Ramos (cell line): ENCODE results near the gene TUBGCP4.
"Not testable (repeated sequence)": the region's sequence is repeated elsewhere in the genome, so short reads cannot be mapped to it uniquely, and the experiment has no call there.

ENCODE experiments used
- in situ Hi-C: fragments of 300-500 bp; cut with MboI; formaldehyde crosslinking; loops from one replicate; pipeline ENCODE4 v1.14.3; 2022; ENCODE audit warnings: low sequenced_read_pairs; ENCODE audit not compliant: unreplicated experiment

Gene TUBGCP4

DNA sequence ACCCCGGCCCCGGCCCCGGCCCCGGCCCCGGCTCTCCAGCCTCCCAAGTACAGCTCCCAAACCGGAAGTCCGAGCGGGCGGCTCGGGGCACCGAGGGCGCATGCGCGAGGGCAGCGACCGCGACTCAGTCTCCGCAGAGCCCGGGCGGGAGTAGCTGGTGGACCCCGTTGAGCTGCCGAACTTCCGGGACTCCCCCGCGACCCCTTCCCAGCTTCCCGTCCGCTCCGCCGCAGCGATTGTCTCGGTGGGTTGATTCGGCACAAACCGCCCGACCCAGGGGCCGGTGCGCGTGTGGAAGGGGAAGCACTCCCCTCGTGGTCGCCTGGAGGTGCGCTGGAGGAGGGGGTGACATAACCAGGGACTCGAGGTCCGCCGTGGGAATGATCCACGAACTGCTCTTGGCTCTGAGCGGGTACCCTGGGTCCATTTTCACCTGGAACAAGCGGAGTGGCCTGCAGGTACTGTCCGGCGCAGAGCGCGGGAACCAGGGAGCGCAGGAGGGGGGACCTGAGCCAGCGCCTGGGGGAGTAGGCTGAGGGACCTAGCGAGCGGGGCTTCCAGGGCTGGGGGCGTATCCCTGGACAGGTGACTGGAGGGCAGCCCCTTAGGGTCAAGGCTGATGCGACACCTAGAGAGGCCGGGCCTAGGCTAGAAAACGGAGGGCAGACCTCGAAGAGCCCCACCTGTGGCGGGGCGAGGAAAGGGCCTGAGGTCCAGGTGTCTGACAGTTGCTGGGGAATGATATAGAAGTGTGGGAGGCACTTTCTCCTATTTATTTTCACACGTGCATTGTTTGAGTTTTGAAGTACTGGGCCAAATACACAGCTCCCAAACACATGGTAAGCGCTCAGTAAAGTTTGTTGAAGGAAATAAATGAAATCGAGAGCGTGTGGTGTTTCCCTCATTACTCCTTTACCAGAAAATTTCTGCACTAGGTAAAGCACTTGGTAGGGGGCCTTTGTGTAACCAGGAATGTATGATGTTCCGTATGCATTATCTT is at the start of gene TUBGCP4, which contains the start of gene ZSCAN29:
Gene TUBGCP4 (plus strand): TSS at position 127 of the 1,000 bp plus-strand sequence. CDS start 254 bp downstream, at position 381.
Gene ZSCAN29 (minus strand): TSS at position 69 of the 1,000 bp plus-strand sequence. CDS start 1,130 bp downstream, outside the sequence.
- in situ Hi-C loops: no loop called here

- in situ Hi-C loops: no loop called here
Observed at GRCh38 chr15:43325039-43325684, 45.7 kb upstream of the TUBGCP4 start.

GRCh38 chr15:43329217-43329959 is 41.5 kb upstream of the TUBGCP4 start:
- in situ Hi-C loops: no loop called here

- in situ Hi-C loops: no loop called here
Observed at GRCh38 chr15:43329960-43330779, 40.7 kb upstream of the TUBGCP4 start, which contains the start of gene LCMT2. Gene LCMT2, minus strand, starts transcription at chr15:43330573. Its CDS starts 84 bp downstream, at chr15:43330489.

- in situ Hi-C loops: no loop called here
Observed at GRCh38 chr15:43330780-43331087, 40.2 kb upstream of the TUBGCP4 start.

DNA sequence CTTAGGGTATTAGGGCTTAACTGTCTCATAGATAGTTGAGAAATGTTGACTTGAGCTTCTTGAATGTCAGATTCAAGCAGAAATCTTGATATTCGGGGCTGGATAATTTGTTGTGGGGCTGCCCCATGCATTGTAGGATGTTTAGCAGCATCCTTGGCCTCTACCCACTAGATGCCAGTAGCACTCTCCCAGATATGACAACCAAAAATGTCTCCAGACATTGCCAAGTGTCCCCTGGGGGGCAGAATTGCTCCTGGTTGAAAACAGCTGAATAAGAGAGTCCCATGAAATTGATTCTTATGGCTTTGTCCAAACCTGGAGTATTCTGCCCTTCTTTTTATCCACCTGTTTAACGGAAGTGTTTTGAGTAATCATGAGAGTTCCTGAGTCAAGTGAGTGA is 24.6 kb upstream of the TUBGCP4 start:
- in situ Hi-C loops: no loop called here

DNA sequence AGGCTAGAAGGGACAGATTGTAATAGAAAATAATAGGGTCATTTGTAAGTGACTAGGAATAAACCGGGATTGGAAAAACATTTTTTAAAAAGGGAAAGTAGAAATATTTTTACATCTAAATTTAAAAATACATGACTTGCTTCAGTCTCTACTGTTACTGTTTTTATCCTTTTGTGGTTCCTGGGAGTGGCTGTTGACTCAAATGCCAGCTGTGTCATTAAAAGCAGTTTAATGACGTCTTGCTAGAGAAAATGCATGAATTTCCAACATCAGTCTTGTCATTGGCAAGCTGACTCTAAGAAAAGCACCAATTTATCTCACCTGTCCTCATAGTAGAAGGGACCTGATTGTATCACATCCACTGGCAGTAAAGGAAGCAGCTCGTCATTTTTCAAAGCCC is 23.8 kb upstream of the TUBGCP4 start:
- in situ Hi-C loops: no loop called here

DNA sequence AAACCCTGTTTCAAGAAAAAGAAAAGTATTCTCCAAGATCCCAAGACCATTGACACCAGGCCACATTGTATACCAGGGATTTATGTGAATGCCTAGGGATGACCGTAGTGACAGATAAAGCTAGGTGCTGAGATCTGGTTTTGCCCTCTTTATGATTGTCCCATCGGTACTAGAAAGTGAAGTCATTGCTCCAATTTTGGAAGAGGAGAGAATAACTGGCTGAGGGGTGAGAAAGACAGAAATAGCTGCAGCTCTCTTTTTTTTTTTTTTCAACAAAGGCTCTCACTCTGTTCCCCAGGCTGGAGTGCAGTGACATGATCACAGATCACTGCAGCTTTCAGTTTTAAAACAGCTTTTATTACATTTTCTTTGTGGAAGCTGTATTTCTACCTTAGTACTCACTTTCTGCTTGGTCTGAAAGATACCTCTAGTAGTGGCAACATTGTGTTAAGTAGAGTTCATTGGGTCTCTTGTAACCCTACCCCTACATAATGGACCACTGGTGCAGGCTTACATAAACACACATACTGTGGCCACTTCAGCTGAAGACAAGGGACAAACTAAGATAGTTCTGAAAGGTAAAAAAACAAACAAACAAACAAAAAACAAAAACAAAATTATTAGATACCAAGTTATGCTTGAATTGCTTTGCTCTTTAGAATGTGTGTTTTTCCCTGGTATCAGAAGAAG is 18.1 kb upstream of the TUBGCP4 start:
- in situ Hi-C loops: no loop called here

- in situ Hi-C loops: no loop called here
Observed at GRCh38 chr15:43360821-43361220, 10.1 kb upstream of the TUBGCP4 start.

DNA sequence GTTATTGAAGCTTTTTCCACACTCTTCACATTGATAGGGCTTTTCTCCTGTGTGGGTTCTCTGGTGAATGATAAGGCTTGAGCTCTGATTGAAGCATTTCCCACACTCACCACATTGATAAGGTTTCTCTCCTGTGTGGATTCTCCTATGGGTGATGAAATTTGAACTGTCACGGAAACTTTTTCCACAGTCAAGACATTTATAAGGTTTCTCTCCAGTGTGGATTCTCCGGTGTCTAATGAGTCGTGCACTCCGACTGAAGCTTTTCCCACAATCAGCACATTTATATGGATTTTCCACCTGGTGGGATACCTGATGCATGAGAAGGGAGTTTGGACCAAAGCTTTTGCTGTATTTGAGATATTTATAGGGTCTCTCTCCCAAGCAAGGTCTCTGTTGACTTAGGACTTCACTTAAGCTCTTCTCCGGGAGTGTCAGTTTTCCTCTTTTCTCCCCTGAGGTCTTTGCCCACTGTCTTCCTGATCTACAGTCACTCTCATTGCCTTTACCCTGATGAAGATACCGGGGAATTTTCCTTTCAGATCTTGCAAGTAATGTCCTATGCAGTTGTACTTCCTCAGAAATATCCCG is 9.5 kb upstream of the TUBGCP4 start:
- in situ Hi-C loops: no loop called here

GRCh38 chr15:43370310-43370974 is 459 bp upstream of the TUBGCP4 start:
- in situ Hi-C loops: no loop called here

DNA sequence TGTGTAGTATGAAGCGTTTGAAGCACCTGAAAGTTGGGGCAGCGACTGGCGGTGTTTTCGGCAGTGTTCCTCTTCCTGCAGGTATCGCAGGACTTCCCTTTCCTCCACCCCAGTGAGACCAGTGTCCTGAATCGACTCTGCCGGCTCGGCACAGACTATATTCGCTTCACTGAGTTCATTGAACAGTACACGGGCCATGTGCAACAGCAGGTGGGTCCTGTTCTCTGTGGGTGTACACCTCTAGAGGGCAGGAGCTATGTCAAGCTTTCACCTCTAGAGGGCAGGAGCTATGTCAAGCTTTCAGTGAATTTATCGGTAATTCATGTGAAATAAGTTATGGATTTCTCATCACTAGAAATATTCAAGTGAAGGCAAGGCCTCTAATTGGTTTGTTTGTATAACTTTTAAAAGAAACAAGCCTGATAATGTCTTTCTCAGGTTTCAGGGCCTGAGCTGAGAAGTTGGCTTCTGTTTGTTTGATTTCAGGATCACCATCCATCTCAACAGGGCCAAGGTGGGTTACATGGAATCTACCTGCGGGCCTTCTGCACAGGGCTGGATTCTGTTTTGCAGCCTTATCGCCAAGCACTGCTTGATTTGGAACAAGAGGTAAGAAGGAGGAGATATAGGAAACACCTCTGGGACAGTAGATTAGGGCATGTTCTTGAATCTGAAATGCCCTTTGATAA is 5.3 kb downstream of the TUBGCP4 start:
- in situ Hi-C loops: no loop called here

DNA sequence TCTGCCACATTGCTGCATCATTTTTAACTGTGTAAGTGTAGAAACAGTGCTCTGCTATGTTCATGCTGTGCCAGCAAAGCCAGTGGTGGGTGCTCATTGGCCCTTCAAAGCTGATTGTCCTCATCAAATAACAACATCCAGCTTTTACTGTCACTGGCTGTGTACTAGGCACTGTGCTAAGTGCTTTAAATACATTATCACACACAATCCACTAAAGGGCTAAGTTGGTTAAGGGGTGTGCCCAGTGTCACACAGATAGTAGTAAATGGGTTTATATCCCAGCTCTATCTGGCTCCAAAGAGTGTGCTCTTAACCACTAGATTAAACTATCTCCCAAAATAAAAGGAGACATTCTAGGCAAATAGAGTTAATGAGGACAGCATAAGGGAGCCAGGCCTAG is 7.7 kb downstream of the TUBGCP4 start:
- in situ Hi-C loops: no loop called here

DNA sequence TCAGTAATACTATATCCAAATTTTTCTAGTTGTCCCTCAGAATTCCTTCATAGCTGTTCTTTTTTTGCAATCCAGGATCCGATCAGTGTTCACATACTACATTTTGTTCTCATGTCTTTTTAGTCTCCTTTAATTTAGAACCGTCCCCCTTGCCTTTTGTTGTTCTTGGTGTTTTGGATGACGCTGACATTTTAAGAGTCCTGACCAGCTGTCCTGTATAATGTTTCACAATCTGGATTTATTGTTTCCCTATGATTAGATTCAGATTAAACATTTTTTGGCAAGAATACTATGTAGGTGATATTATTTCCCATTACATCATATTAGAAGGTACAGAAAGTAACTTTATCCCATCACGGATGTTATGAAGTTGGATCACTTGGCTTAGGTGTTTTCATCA is 11.4 kb downstream of the TUBGCP4 start:
- in situ Hi-C loops: no loop called here

DNA sequence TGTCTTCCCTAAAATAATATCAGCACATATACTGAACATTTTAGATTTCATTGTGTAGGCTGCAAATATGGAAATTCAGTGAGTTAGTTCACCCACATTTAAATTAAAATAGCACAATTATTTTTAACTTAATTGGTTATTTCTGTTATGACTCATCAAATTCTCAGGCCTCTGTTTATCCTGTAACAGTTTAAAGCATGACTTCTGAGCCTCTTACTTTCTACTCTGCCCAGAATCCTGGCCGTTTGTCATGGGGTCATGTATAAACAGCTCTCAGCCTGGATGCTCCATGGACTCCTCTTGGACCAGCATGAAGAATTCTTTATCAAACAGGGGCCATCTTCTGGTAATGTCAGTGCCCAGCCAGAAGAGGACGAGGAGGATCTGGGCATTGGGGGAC is 12.2 kb downstream of the TUBGCP4 start:
- in situ Hi-C loops: no loop called here

DNA sequence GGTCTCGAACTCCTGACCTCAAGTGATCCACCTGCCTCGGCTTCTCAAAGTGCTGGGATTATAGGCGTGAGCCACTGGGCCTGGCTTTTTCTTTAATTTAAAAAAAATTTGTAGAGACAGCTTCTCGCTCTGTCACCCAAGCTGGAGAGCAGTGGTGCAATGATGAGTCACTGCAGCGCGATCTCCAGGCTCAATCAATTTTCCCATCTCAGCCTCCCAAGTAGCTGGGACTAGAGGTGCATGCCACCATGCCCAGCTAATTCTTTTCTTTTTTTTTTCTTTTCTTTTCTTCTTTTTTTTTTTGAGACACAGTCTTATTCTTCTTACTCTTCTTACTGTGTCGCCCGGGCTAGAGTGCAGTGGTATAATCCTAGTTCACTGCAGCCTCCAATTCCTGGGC is 19.8 kb downstream of the TUBGCP4 start:
- in situ Hi-C loops: no loop called here

DNA sequence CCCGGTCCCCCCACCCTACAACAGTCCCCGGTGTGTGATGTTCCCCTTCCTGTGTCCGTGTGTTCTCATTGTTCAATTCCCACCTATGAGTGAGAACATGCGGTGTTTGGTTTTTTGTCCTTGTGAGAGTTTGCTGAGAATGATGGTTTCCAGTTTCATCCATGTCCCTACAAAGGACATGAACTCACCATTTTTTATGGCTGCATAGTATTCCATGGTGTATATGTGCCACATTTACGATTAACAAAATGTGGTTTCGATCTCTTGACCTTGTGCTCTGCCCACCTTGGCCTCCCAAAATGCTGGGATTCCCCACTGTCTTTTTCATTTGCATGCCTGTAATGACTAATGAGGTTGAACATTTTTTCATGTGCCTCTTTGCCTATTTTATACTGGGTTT is 22.7 kb downstream of the TUBGCP4 start:
- in situ Hi-C loops: not testable (repeated sequence)

DNA sequence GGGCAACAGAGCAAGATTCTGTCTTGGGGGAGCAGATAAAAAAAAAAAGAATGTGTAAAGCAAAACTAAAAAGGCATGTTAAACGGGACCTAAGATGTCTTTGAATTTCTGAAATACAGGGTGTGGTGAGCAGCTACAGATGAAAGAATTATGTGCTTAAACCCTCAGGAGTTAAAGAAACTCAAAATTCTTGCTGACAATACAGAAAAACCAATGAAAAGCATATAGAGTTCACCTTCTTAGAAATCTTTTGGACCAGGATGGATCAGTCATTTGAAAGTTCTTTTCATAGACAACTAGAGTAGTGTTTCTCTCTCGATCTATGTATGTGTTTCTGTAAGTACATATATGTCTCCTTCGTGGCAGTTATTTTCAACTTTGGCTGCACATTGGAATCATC is 31.4 kb downstream of the TUBGCP4 start:
- in situ Hi-C loops: no loop called here
